H1 (cell line): ENCODE measurements around the gene SLC11A1. TPM values are rescaled to one million over a fixed set of nuclear protein-coding genes. Genes with fewer than 3 reads are reported as not detected.

Source experiments
- ASH2L ChIP-seq: fragments of 200-600, 300-600 bp; sonication (generic); IDR thresholded peaks from one replicate; pipeline ENCODE4 v1.7.1; 2017; ENCODE audit warnings: low read length
- BCL11A ChIP-seq, 2 experiments: IDR thresholded peaks; one replicate each; pipeline ENCODE4 v1.6.1; 2011; ENCODE audit warnings: low read depth in 2 of 2, low read length in 2 of 2, mild to moderate bottlenecking in 2 of 2
- CEBPB ChIP-seq: IDR thresholded peaks from 2 replicates; pipeline ENCODE4 v1.6.1; 2012; ENCODE audit warnings: low read depth, low read length
- CREB1 ChIP-seq: IDR thresholded peaks from 2 replicates; pipeline ENCODE4 v1.6.1; 2012; ENCODE audit warnings: inconsistent platforms
- EGR1 ChIP-seq: IDR thresholded peaks from 2 replicates; pipeline ENCODE4 v1.6.1; 2011; ENCODE audit warnings: low read depth, low read length, borderline replicate concordance
- FOSL1 ChIP-seq: IDR thresholded peaks from 2 replicates; pipeline ENCODE4 v1.6.1; 2011; ENCODE audit warnings: mild to moderate bottlenecking, low read depth, low read length, moderate library complexity; ENCODE audit not compliant: insufficient read depth
- GTF2F1 ChIP-seq: IDR thresholded peaks from 2 replicates; pipeline ENCODE4 v1.6.1; 2012; ENCODE audit warnings: low read depth, low read length, improper control_type of control experiment, borderline replicate concordance
- HDAC2 ChIP-seq, 2 experiments: fragments of 300-600 bp in 1 of 2; sonication (generic) in 1 of 2; IDR thresholded peaks; 2 replicates each; pipeline ENCODE4 v1.6.1; 2011 to 2012; ENCODE audit warnings: low read depth in 2 of 2, low read length in 2 of 2, mild to moderate bottlenecking in 2 of 2, moderate library complexity in 2 of 2, borderline replicate concordance in 1 of 2, inconsistent platforms in 1 of 2
- KDM4A ChIP-seq: IDR thresholded peaks from one replicate; pipeline ENCODE4 v1.7.1; 2012; ENCODE audit warnings: low read depth, mild to moderate bottlenecking, moderate library complexity, low read length, inconsistent platforms; ENCODE audit not compliant: severe bottlenecking
- MAFK ChIP-seq: IDR thresholded peaks from 2 replicates; pipeline ENCODE4 v1.6.1; 2012; ENCODE audit warnings: low read depth, mild to moderate bottlenecking, improper control_type of control experiment, low read length
- POLR2A ChIP-seq, 2 experiments: IDR thresholded peaks; 1 replicate in 1 of 2; 2 replicates in 1 of 2; pipeline ENCODE4 v1.6.1; 2011; ENCODE audit warnings: low read depth in 2 of 2, low read length in 2 of 2, mild to moderate bottlenecking in 2 of 2; ENCODE audit errors: control extremely low read depth in 1 of 2
- POLR2AphosphoS5 ChIP-seq: IDR thresholded peaks from 2 replicates; pipeline ENCODE4 v1.6.1; 2011; ENCODE audit warnings: low read depth, low read length
- RNF2 ChIP-seq: fragments of 200-900, 300-1000 bp; sonication (generic); IDR thresholded peaks from 2 replicates; pipeline ENCODE4 v1.7.1; 2016; ENCODE audit warnings: borderline replicate concordance, low read depth, mild to moderate bottlenecking, antibody characterized with exemption, low read length; ENCODE audit not compliant: poor library complexity, severe bottlenecking; ENCODE audit errors: missing control alignments
- RXRA ChIP-seq: IDR thresholded peaks from 2 replicates; pipeline ENCODE4 v1.6.1; 2011; ENCODE audit warnings: low read depth, mild to moderate bottlenecking, low read length, moderate library complexity; ENCODE audit not compliant: insufficient read depth
- SAP30 ChIP-seq: fragments of 300-600 bp; sonication (generic); IDR thresholded peaks from 2 replicates; pipeline ENCODE4 v1.7.1; 2012; ENCODE audit warnings: low read length, moderate library complexity, mild to moderate bottlenecking, inconsistent platforms; ENCODE audit not compliant: insufficient read depth, insufficient replicate concordance
- SIN3A ChIP-seq, 2 experiments: IDR thresholded peaks in 1 of 2; conservative IDR thresholded peaks in 1 of 2; 2 replicates each; pipeline ENCODE4 v1.6.1; 2011 to 2012; ENCODE audit warnings: low read length in 2 of 2, improper control_type of control experiment in 1 of 2, low read depth in 1 of 2, mild to moderate bottlenecking in 1 of 2
- SIRT6 ChIP-seq: IDR thresholded peaks from one replicate; pipeline ENCODE4 v1.7.1; 2012; ENCODE audit warnings: low read length, inconsistent platforms
- TAF1 ChIP-seq: IDR thresholded peaks from 2 replicates; pipeline ENCODE4 v1.6.1; 2011; ENCODE audit warnings: mild to moderate bottlenecking, low read depth, low read length
- TBP ChIP-seq: IDR thresholded peaks from 2 replicates; pipeline ENCODE4 v1.6.1; 2011; ENCODE audit warnings: low read depth, low read length, improper control_type of control experiment
- ZNF274 ChIP-seq: IDR thresholded peaks from 2 replicates; pipeline ENCODE4 v1.7.0; 2012; ENCODE audit warnings: low read length, borderline replicate concordance; ENCODE audit errors: extremely low read depth
- polyA plus RNA-seq, 7 experiments: library from polyadenylated mRNA; depleted of rRNA in 3 of 7; stranded (reverse) in 5 of 7; unstranded in 2 of 7; fragments of >200 nt in 5 of 7; fragments of 200-250 nt in 2 of 7; gene quantifications; 1 replicate in 5 of 7; 2 replicates in 1 of 7; 4 replicates in 1 of 7; pipeline versions ENCODE4 v1.2.1 to v1.2.3, GENCODE V29; 2011 to 2013; ENCODE audit warnings: missing spikeins in 2 of 7, mixed read lengths in 2 of 7
- total RNA-seq: library from RNA; stranded (reverse); fragmentation: NEBNext Ultra II Directional; extraction: Animal tissue kit (Norgen Biotek cat#: 25700); gene quantifications from 2 replicates; pipeline ENCODE4 v1.2.1, GENCODE V29; 2021
- TF ChIP-seq, protein P1 (sequence below): IDR thresholded peaks from 2 replicates; pipeline ENCODE4 v1.6.1; 2012; ENCODE audit warnings: low read length, inconsistent platforms
- TF ChIP-seq, protein P2 (sequence below): IDR thresholded peaks from 2 replicates; pipeline ENCODE4 v1.6.1; 2012; ENCODE audit warnings: inconsistent platforms

Gene SLC11A1
- total and polyA plus RNA-seq, 2 of the 8 experiments (the other 6 are each of a cell fraction or from before 2014, with no cell fraction given) = 0.20 to 0.43 TPM

DNA sequence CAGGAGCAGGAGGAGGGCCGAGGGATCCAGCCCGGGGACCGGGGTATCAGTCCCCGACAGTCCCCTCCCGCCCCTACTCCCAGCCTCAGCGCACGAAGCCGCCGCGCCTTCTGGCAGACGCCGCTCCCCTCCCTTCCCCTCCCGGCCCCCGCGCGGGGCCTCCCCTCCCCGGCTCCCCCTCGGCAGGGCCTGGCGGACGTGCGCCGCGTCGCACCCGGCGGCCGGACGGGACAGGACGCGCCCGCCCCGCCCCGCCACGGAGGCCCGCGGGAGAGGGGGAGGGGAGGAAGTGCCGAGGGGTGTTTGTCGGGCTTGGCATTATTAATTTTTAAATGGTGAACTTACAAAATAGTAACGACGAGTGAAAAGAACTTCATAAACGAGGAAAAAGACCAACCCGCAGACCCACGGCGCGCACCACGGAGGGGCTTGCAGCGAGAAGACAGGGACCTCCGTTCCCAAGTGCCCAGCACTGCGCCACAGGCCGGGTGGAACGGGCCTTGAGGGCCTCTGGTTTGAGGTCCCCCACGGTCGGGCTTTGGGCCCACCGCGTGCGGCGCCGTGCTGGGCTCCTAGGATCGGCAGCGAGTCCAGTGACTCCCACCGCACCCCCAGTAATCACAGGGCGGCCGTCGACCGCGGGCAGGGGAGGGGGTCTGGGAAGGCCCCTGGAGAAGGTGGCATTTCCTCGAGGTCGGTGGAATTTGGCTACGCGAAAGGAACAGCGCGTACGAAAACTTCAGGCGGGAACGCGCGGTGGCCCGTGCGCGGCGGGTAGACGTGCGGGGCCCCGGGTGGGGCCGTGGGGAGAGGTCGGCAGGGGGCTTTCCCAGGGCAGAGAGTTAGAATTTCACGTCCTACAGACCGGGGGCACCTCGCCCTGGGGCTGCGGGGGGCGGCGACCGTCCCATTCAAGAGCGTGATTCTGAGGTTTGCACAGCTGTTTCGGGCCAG is 16.6 kb downstream of the SLC11A1 start (continued):
- peak; percentile 15 for TF ChIP-seq ASH2L
- TF ChIP-seq, protein P1, sequence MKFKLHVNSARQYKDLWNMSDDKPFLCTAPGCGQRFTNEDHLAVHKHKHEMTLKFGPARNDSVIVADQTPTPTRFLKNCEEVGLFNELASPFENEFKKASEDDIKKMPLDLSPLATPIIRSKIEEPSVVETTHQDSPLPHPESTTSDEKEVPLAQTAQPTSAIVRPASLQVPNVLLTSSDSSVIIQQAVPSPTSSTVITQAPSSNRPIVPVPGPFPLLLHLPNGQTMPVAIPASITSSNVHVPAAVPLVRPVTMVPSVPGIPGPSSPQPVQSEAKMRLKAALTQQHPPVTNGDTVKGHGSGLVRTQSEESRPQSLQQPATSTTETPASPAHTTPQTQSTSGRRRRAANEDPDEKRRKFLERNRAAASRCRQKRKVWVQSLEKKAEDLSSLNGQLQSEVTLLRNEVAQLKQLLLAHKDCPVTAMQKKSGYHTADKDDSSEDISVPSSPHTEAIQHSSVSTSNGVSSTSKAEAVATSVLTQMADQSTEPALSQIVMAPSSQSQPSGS = no peak
- peak; percentile 37 for TF ChIP-seq KDM4A
- no peak for TF ChIP-seq SIN3A (conservative IDR thresholded peaks at IDR 0.05 in 1 of 2, IDR thresholded peaks at IDR 0.05 in 1 of 2; ENCODE audit: low read depth in 1 of 2, low read length in 2 of 2)
- TF ChIP-seq FOSL1 = no peak
- TF ChIP-seq TBP = no peak
- TF ChIP-seq, protein P2, sequence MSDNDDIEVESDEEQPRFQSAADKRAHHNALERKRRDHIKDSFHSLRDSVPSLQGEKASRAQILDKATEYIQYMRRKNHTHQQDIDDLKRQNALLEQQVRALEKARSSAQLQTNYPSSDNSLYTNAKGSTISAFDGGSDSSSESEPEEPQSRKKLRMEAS = peak; percentile 67
- no peak for TF ChIP-seq HDAC2 (IDR thresholded peaks at IDR 0.05; ENCODE audit: borderline replicate concordance in 1 of 2, low read depth in 2 of 2, low read length in 2 of 2)
- no peak for TF ChIP-seq MAFK
- no peak for TF ChIP-seq POLR2A (IDR thresholded peaks at IDR 0.05; ENCODE audit: control extremely low read depth in 1 of 2, low read depth in 2 of 2, low read length in 2 of 2)
- TF ChIP-seq ZNF274 = no peak
- no peak for TF ChIP-seq TAF1
- TF ChIP-seq RXRA = no peak
- no peak for TF ChIP-seq SIRT6
- no peak for TF ChIP-seq EGR1
- 0 out of 2 replicates have a peak, but pooled peaks have one; percentile 1 for TF ChIP-seq CREB1
- TF ChIP-seq RNF2 = no peak
- TF ChIP-seq CEBPB = no peak
- no peak for TF ChIP-seq BCL11A (IDR thresholded peaks at IDR 0.05; ENCODE audit: low read depth in 2 of 2, low read length in 2 of 2)
- TF ChIP-seq GTF2F1 = no peak
- TF ChIP-seq POLR2AphosphoS5 = no peak
- TF ChIP-seq SAP30 = no peak
